HG02623 (cell line): ENCODE data around the gene TSPAN3.

Experiments used
- ATAC-seq: cut with Tn5 transposase; IDR thresholded peaks from one replicate; pipeline ENCODE4 v1.9.1; 2021; ENCODE audit warnings: moderate library complexity; ENCODE audit not compliant: unreplicated experiment

The TSPAN3 gene

GRCh38 chr15:77025083-77025901, 45.6 kb downstream of the TSPAN3 start:
- ATAC-seq: no peak

GRCh38 chr15:77024273-77025082, 46.4 kb downstream of the TSPAN3 start:
- no peak for ATAC-seq

GRCh38 chr15:77023576-77024272, 47.2 kb downstream of the TSPAN3 start:
- no peak for ATAC-seq

- no peak for ATAC-seq
Observed at GRCh38 chr15:77022646-77023575, 48.0 kb downstream of the TSPAN3 start.

GRCh38 chr15:77021803-77022381, 49.0 kb downstream of the TSPAN3 start:
- no peak for ATAC-seq

- no peak for ATAC-seq
Observed at GRCh38 chr15:77021088-77021481, 49.8 kb downstream of the TSPAN3 start.

GRCh38 chr15:77020348-77021087, 50.4 kb downstream of the TSPAN3 start:
- ATAC-seq: no peak

GRCh38 chr15:77019521-77020331, 51.2 kb downstream of the TSPAN3 start:
- ATAC-seq: no peak

GRCh38 chr15:77018796-77019505, 52.0 kb downstream of the TSPAN3 start:
- ATAC-seq: no peak

- no peak for ATAC-seq
Observed at GRCh38 chr15:77017761-77018720, 52.9 kb downstream of the TSPAN3 start.

- no peak for ATAC-seq
Observed at GRCh38 chr15:77017091-77017660, 53.7 kb downstream of the TSPAN3 start.

- ATAC-seq: no peak
Observed at GRCh38 chr15:77016321-77016695, 54.6 kb downstream of the TSPAN3 start.

GRCh38 chr15:77015646-77016320, 55.1 kb downstream of the TSPAN3 start:
- ATAC-seq: no peak

GRCh38 chr15:77014132-77015081, 56.5 kb downstream of the TSPAN3 start:
- ATAC-seq: peak; percentile 39

GRCh38 chr15:77013776-77014131, 57.2 kb downstream of the TSPAN3 start:
- peak; percentile 55 for ATAC-seq
